ENCODE measurements around the gene AP3M1.

DNA sequence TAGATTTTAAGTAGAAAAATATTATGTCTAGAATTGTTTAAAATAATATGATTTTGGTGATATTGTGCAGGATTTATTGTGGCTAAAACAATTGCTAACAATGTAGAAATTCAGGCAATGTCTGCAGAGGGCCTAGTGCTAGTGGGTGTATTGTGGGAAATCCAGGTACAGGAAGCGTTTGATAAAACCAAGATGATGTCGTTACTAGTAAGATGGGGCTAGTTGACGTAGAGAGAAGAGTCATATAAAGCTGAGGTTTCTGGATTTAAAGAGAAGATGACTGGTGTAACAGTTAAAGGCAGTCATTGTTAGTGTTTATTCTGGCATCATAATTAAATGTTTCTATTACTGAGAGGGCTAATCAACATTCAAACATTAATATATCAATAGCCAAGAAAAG lies 43.9 kb upstream of the AP3M1 start:
- TF ChIP-seq GLI4 (tag by site-specific recombination; IDR thresholded peaks at IDR 0.05) (no peak), WT1 (tag by site-specific recombination; IDR thresholded peaks at IDR 0.05) (no peak), ZBTB7A (tag by site-specific recombination; IDR thresholded peaks at IDR 0.05; ENCODE audit: low read depth) (no peak), ZNF404 (tag by site-specific recombination; IDR thresholded peaks at IDR 0.05) (no peak), ZNF292 (tag by site-specific recombination; IDR thresholded peaks at IDR 0.05; ENCODE audit: borderline replicate concordance, low read depth) (no peak), ZNF138 (tag by site-specific recombination; IDR thresholded peaks at IDR 0.05; ENCODE audit: borderline replicate concordance) (no peak)
- TF ChIP-seq, protein P1, sequence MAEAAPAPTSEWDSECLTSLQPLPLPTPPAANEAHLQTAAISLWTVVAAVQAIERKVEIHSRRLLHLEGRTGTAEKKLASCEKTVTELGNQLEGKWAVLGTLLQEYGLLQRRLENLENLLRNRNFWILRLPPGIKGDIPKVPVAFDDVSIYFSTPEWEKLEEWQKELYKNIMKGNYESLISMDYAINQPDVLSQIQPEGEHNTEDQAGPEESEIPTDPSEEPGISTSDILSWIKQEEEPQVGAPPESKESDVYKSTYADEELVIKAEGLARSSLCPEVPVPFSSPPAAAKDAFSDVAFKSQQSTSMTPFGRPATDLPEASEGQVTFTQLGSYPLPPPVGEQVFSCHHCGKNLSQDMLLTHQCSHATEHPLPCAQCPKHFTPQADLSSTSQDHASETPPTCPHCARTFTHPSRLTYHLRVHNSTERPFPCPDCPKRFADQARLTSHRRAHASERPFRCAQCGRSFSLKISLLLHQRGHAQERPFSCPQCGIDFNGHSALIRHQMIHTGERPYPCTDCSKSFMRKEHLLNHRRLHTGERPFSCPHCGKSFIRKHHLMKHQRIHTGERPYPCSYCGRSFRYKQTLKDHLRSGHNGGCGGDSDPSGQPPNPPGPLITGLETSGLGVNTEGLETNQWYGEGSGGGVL (tag by site-specific recombination; IDR thresholded peaks at IDR 0.05) = no peak
